Activated T-cell treated with anti-CD3 and anti-CD28 coated beads, Interleukin-2, amount 50 U/mL, for 4 hours (primary cell): Measurements from ENCODE around the gene ITPKB. TPM values are rescaled to one million over a fixed set of nuclear protein-coding genes. Genes with fewer than 3 reads are reported as not detected.
"Not testable (repeated sequence)": the region's sequence is repeated elsewhere in the genome, so short reads cannot be mapped to it uniquely, and the experiment has no call there.

Experiments
- ATAC-seq, 2 donors: fragments of 200-7000 bp; cut with Tn5 transposase; one replicate each; pipeline ENCODE4 v1.10.0; 2021
- DNase-seq: peaks from one replicate; pipeline ENCODE4 v3.0.0-alpha.2; 2020
- H3K27me3 Mint-ChIP-seq: one replicate; pipeline ENCODE4 v1.8.0; 2021; ENCODE audit warnings: low read depth, mixed read lengths
- H3K36me3 Mint-ChIP-seq: one replicate; pipeline ENCODE4 v1.8.0; 2022; ENCODE audit warnings: mixed read lengths; ENCODE audit not compliant: insufficient read depth
- H3K4me1 Mint-ChIP-seq: one replicate; pipeline ENCODE4 v1.8.0; 2021; ENCODE audit warnings: low read depth, mixed read lengths
- H3K4me3 Mint-ChIP-seq: one replicate; pipeline ENCODE4 v1.8.0; 2021; ENCODE audit warnings: mild to moderate bottlenecking, moderate library complexity, mixed read lengths
- H3K9me3 Mint-ChIP-seq: one replicate; pipeline ENCODE4 v1.8.0; 2021; ENCODE audit warnings: mixed read lengths
- total RNA-seq, 3 donors: library from RNA; stranded (reverse); gene quantifications; one replicate each; pipeline ENCODE4 v1.2.1, GENCODE V29; 2021

The ITPKB gene
- total RNA-seq, 3 donors from 2014 or later: 26.2 to 28.3 (median 27.7) TPM

DNA sequence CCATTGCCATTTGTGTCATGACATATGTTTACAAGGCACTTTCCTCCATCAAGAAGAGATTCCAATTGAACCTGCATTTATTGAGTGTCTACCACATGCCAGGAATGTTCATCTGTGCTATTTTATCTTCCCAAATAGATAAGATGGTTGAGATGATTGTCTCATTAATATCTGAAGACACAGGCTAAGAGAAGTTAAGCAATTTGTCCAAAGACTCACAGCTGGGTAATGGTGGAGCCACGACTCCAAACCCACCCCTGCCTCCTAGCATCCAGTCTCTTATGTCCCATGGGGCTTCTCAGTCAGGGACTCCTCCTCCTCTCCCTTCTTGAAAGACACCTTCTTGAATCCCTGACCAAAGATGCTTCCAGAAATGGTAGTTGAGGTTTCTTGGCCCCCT lies 122.4 kb downstream of the ITPKB start:
- Mint-ChIP-seq H3K4me1 (no peaks in the 10 kb centered on the region), H3K36me3 (no peaks in the 10 kb centered on the region), H3K4me3 (no peak overlapping the region), H3K27me3 (no peaks in the 10 kb centered on the region), H3K9me3 (no peaks in the 10 kb centered on the region)
- ATAC-seq (no peak), DNase-seq (no peak)

DNA sequence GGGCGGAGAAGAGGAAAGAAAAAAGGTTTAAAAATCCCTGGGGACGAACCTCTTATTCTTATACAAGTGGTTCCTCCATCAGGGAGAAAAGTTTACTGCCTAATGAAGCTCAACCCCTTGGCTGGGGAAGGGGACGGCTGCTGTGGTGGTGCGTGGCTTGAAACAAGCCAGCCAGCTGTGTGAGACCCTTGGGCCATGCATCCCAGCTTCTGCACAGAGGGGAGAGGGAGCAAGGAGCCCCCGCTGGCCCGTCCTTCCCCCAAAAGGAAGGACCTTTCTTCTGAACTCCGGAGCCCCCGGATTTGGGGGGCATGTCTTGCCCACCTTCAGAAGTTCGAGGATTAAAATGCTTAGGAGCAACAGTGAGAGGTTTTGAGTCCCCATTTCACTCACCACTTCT lies 123.2 kb downstream of the ITPKB start:
- no peaks in the 10 kb centered on the region for H3K36me3 Mint-ChIP-seq
- no peak for DNase-seq
- no peaks in the 10 kb centered on the region for H3K9me3 Mint-ChIP-seq
- no peak for ATAC-seq
- H3K27me3 Mint-ChIP-seq: no peaks in the 10 kb centered on the region
- H3K4me3 Mint-ChIP-seq: no peak overlapping the region
- H3K4me1 Mint-ChIP-seq: no peaks in the 10 kb centered on the region

DNA sequence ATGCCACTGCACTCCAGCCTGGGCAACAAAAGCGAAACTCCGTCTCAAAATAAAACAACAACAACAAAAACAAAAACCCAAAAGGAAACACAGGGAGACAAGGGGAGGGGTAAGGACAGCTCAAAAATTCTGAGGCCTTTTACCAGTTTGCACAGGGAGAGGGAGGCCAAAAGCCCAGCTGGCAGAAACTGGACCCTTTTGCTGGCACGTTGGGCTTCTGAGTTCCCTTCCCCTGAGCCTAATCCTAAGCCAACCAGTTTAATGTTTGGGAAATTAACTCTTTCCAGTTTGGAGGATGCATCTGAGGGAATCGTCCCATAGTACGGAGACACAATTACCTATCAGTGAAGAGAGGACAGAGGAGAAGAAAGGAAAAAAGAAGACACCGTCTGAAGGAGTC lies 127.1 kb downstream of the ITPKB start:
- not testable (repeated sequence) for H3K27me3 Mint-ChIP-seq, H3K36me3 Mint-ChIP-seq, DNase-seq, ATAC-seq, H3K4me3 Mint-ChIP-seq, H3K9me3 Mint-ChIP-seq, H3K4me1 Mint-ChIP-seq

DNA sequence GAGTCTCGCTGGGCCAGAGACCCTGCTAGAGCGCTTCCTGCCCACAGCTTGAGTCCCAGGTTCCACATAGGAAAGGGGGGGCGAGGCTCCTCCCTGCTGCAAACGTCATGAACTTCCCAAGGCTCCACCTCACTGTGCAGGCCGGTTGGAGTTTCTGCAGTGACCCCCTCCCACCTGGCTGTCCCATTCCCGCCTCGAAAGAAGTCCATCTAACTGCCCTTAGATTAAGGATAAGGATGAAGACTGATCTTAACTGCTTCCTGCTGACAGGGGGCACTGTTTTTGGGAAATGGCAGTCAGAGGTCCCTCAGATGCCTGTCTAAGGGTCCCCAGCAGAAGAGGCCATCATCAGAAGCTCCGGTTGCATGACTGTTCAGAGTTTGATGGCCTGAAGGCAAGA lies 127.8 kb downstream of the ITPKB start:
- DNase-seq: no peak
- no peaks in the 10 kb centered on the region for H3K9me3 Mint-ChIP-seq
- H3K27me3 Mint-ChIP-seq: no peaks in the 10 kb centered on the region
- H3K36me3 Mint-ChIP-seq: no peaks in the 10 kb centered on the region
- ATAC-seq: no peak
- H3K4me1 Mint-ChIP-seq: no peaks in the 10 kb centered on the region
- H3K4me3 Mint-ChIP-seq: no peak overlapping the region

DNA sequence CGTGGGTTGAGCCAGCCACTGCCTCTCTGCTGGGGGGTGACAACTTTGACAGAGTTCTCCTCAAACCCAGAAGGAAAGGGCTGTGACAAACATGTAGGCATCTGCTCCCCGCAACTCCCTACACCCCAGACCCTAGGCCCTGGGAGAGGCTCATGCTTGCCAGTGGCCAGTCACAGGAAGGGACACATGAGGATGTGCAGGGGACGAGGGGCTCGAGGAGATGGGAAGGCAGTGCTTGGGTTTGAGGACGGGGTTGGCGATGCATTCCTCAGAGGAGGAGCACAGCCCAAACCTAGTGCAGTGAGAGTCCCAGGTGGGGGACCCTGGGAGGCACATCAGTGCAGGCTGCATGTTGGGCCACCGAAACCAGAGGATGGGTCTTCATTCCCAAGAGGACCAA lies 128.4 kb downstream of the ITPKB start:
- ATAC-seq (no peak), DNase-seq (no peak)
- Mint-ChIP-seq H3K9me3 (no peaks in the 10 kb centered on the region), H3K27me3 (no peaks in the 10 kb centered on the region), H3K4me3 (no peak overlapping the region), H3K4me1 (no peaks in the 10 kb centered on the region), H3K36me3 (no peaks in the 10 kb centered on the region)

DNA sequence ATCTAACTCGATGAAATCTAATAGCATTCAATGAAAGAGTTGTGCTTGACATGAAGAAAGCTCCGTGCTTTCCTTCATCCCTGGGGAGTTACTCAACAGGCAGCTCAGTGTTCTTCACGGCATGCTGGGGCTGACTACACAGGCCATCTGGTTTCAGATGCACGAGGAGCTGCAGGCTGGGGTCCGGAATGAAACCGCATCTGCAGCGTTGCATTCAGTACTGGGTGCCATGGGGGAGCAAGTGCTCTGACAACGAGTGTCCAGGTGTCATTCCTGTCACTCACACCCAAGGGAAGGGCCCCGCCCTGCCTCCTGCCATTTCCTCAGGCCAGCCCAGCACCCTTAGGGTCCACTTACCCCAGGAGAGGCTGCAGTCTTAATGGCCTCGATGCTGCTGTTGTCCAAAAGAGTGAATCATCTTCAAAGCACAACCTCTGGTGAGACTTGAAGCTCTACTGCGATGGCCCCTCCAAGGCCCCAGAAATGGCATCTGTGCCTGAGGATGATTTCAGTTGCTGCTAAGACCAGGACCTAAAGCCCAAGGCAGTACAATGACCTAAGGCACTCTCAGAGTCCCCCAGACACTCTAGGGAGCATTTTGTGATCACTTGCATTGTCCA lies 129.1 kb downstream of the ITPKB start:
- no peak for DNase-seq
- ATAC-seq: no peak
- Mint-ChIP-seq H3K4me1 (no peaks in the 10 kb centered on the region), H3K4me3 (no peak overlapping the region), H3K27me3 (no peaks in the 10 kb centered on the region), H3K36me3 (no peaks in the 10 kb centered on the region), H3K9me3 (no peaks in the 10 kb centered on the region)

DNA sequence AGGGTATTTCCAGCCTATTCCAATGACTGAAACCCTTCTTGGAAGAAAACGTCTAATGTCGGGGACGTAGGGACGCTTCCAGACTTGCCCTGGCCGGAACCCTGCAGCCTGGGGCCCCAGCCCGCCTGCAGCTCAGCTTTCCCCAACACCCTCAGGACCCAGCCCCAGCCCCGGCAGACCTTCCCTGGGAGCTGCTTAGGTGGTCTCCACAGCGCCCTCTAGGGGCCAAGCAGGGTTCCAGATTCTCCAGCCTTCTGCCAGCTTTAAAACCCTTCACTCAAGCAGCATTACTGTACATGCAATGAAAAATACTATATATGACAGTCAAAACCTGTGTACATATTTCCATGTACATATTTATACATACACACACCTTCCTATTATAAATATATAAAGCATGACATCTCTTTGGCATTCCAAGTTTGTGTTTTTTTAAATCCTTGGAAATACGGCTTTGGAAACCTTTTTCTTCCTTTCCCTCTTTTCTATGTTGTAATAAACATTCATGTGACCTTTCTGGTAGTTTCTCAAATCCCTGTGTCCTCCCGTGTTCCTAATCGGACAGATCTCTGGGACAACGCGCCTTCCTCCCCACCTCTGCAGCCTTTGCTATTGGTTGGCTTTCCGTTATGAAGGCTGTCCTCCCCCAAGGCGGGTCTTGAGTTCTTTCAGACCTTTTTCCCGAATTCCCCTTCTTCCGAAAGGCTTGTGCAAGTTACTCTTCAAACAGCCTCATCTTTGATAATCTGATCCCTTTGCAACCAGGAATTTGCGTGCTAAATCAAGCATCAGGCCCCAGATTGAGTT lies 130.2 kb downstream of the ITPKB start:
- Mint-ChIP-seq H3K27me3 (no peaks in the 10 kb centered on the region), H3K4me3 (no peak overlapping the region), H3K4me1 (no peaks in the 10 kb centered on the region), H3K9me3 (no peaks in the 10 kb centered on the region), H3K36me3 (no peaks in the 10 kb centered on the region)
- DNase-seq (peak; percentile 63), ATAC-seq (peak; percentile 80 to 90)

DNA sequence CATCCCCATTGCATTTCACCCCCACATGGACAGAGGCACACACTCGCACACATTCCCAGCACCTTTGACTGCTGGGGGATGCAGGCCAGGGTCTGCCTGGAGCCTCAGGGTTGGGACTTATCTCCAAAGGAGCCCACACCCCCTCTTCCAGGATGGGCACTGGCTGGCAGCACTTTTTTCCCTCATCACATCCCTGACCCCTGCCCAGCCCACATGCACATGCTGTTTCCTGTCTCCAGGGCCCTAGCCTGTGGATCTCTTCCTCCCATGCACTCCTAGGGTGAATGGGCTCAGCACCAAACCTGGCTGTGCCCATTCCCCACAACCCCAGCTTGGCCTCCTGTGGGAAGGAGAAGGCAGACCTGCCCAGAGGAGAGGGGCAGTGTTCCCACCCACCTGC lies 131.3 kb downstream of the ITPKB start:
- no peaks in the 10 kb centered on the region for H3K4me1 Mint-ChIP-seq
- no peak for DNase-seq
- ATAC-seq: no peak
- no peaks in the 10 kb centered on the region for H3K27me3 Mint-ChIP-seq
- H3K4me3 Mint-ChIP-seq: no peak overlapping the region
- H3K9me3 Mint-ChIP-seq: no peaks in the 10 kb centered on the region
- no peaks in the 10 kb centered on the region for H3K36me3 Mint-ChIP-seq

DNA sequence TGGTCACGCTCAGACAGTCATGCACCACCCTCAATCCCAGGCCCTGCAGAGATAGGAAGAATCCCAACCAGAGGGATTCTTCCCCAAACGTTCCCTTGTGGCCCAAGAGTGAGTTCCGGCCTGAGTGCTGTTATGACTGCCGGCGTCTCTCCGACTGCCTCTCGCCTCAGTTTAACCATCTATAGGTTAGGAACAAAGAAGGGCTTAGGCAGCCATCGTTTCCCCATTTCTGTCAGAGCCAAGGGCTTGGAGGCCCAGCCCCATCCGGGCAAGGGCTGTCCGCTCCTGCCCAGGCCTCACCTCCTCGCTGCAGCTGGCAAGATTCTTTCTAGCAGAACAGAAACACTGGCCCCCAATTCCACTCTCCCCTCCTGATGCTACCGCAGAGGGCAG lies 131.8 kb downstream of the ITPKB start:
- Mint-ChIP-seq H3K27me3 (no peaks in the 10 kb centered on the region), H3K4me3 (no peak overlapping the region)

DNA sequence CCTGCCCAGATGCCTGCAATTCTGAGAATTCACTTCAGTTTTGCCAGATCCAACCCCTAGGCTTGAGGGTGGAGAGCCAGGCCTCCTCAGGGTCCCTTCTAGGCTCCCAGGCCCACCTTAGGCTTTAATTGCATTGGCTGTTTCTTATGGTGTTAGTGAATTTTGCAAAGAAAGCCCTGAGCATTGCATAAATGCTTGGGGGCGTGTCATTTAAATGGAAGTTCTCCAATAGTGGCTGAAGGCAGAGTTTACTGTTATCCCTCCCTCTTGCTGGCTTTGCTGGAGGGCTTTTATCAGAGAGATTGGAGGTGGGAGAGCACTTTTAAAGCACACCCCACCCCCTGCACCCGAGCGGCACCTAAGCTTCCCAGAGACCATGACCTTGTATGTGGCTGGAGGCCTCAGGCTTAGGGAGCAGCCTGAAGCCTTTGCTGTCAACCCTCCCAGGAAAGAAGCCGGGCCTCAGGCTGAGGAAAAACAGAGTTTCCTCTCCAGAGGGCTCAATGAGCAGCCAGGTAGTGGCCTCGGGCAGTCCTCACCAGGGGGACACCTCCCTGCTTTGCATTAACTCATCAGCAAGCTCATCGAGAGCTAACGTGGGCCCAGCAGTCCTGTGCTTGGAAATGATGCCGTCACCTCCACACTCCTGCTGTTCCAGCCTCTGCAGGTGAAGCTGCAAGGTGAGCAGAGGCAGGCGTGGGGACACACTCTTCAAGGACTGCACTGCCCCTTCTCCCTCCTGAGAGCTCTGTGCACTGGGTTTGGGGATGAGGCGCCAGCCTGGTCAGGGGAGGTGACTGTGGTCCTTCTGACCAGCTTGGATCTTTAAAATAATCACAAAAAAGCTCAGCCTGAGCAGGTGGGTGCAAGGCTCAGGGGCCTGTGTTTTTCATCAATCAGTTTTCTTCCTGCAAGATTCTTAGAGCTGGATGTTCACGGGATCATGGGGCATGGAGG lies 132.5 kb downstream of the ITPKB start:
- ATAC-seq (no peak), DNase-seq (no peak)
- Mint-ChIP-seq H3K4me3 (no peak overlapping the region), H3K27me3 (no peaks in the 10 kb centered on the region), H3K36me3 (no peaks in the 10 kb centered on the region), H3K4me1 (no peaks in the 10 kb centered on the region), H3K9me3 (no peaks in the 10 kb centered on the region)

More for the DNA sequence above, 131.8 kb downstream of the ITPKB start:
- ATAC-seq (no peak), DNase-seq (no peak)
- no peaks in the 10 kb centered on the region for H3K4me1 Mint-ChIP-seq
- no peaks in the 10 kb centered on the region for H3K9me3 Mint-ChIP-seq
- H3K36me3 Mint-ChIP-seq: no peaks in the 10 kb centered on the region

DNA sequence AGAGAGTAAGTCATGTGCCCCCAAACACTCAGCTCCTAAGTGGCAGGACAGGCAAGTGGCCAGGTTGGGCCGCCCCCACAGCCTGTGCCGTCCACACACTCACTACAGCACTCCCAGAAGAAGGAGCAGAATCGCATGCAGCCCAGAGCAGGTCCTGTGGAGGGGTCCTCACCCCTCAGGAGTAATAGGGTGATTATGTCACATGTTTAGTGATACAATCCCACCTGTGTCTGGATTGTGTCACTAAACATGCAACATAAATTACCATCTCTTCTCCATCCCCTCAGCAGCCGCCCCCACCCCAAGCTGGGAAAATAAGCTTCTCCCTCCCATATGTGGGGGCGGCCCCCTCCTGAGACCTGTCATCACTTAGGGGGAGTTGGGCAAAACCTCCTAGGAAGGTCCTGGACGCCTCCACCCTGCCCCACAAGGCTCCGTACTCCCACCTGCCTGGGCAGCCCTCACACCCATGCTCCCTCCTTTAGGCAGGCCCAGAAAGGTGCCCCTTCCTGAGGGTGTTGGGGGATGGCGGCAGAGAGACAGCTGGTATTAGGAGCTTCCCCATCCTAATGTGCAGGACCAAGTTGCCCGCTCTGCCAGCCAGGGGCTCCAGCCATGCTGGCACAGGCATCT lies 133.6 kb downstream of the ITPKB start:
- H3K36me3 Mint-ChIP-seq: no peaks in the 10 kb centered on the region
- no peaks in the 10 kb centered on the region for H3K4me1 Mint-ChIP-seq
- ATAC-seq (no peak), DNase-seq (no peak)
- H3K27me3 Mint-ChIP-seq: peaks cover 3% of the 10 kb centered on the region
- H3K4me3 Mint-ChIP-seq: no peak overlapping the region
- no peaks in the 10 kb centered on the region for H3K9me3 Mint-ChIP-seq

DNA sequence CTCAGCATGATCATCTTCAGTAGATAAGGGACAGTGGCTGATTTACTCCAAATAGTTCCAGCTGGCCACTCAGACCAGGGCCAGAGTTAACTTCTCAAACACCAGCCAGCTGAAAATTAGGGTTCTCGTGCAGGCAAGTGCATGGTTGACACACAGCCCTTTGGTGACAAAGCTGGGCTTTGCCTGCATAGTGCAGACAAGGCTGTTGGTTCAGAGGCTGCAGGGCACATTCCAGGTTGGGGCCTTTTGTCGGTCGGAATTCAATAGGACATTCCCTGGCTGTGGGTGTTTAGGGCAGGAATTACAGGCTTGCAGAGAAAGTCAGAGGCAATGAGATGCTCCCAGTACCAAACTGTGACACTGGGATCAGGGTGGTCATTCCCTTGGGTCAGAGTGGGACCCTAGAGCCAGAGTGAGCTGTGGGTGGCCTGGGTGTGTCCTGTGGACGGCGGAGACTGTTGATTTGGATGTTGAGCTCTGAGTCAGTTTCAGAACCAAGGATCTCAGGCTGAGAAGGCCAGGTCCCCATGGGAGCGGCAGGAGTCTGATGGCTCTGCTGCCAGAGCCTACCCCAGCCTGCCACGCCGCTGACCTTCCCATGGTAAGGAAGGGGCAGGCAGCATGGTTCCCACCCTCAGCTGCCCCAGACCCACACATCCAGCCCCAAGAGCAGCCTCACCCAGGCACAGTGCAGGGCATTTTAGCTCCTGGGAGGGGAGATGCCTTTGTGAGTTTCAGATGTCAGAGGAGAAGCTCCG lies 134.3 kb downstream of the ITPKB start:
- no peak overlapping the region for H3K4me3 Mint-ChIP-seq
- no peaks in the 10 kb centered on the region for H3K9me3 Mint-ChIP-seq
- no peaks in the 10 kb centered on the region for H3K4me1 Mint-ChIP-seq
- DNase-seq: no peak
- ATAC-seq: no peak
- no peaks in the 10 kb centered on the region for H3K36me3 Mint-ChIP-seq
- peaks cover 3% of the 10 kb centered on the region for H3K27me3 Mint-ChIP-seq

DNA sequence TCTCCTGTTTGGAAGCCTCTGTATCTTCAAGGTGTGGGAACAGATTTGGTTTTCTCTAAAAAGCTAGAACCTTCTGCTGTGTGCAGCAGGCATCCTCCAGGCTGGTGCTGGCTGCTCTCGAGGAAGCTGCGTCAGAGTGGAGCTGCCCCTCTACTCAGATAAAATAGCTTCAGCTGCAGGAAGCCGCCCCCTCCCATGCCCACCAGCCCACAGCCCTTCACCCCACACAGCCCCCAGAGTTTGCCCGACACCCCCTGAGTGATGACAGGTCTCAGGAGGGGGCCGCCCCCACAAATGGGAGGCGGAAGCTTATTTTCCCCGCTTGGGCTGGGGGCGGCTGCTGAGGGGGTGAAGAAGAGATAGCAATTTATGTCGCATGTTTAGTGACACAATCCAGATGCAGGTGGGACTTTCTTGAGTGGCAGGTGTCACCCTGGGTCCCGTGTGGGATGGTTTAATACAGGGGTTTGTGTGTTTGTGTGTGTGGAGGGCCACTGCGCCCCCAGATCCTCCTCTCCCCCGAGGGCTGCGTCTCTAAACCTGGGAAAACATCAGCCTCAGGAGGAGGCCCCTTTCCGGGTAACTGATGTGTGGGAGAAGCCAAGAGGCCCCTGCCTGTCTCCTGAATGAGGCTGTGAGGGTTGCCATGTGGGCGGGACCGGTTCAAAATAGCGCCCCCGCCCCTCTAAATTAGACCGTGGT lies 135.1 kb downstream of the ITPKB start:
- H3K27me3 Mint-ChIP-seq: peaks cover 3% of the 10 kb centered on the region
- ATAC-seq (no peak), DNase-seq (no peak)
- no peaks in the 10 kb centered on the region for H3K9me3 Mint-ChIP-seq
- H3K4me1 Mint-ChIP-seq: no peaks in the 10 kb centered on the region
- no peak overlapping the region for H3K4me3 Mint-ChIP-seq
- no peaks in the 10 kb centered on the region for H3K36me3 Mint-ChIP-seq
